ENCODE measurements around the gene CDHR1.
"Not testable (repeated sequence)": the region's sequence is repeated elsewhere in the genome, so short reads cannot be mapped to it uniquely, and the experiment has no call there.

GRCh38 chr10:84180386-84180785 is 14.0 kb upstream of the CDHR1 start:
- not testable (repeated sequence) for TF ChIP-seq YY1 (IDR thresholded peaks at IDR 0.05); GABPA (IDR thresholded peaks at IDR 0.05 in 1 of 2, conservative IDR thresholded peaks at IDR 0.05 in 1 of 2); SP1 (IDR thresholded peaks at IDR 0.05); RAD21 (IDR thresholded peaks at IDR 0.05); REST (IDR thresholded peaks at IDR 0.05); MAX (IDR thresholded peaks at IDR 0.05); JUND (IDR thresholded peaks at IDR 0.05); TAF1 (conservative IDR thresholded peaks at IDR 0.05)
- TF ChIP-seq, protein P1, sequence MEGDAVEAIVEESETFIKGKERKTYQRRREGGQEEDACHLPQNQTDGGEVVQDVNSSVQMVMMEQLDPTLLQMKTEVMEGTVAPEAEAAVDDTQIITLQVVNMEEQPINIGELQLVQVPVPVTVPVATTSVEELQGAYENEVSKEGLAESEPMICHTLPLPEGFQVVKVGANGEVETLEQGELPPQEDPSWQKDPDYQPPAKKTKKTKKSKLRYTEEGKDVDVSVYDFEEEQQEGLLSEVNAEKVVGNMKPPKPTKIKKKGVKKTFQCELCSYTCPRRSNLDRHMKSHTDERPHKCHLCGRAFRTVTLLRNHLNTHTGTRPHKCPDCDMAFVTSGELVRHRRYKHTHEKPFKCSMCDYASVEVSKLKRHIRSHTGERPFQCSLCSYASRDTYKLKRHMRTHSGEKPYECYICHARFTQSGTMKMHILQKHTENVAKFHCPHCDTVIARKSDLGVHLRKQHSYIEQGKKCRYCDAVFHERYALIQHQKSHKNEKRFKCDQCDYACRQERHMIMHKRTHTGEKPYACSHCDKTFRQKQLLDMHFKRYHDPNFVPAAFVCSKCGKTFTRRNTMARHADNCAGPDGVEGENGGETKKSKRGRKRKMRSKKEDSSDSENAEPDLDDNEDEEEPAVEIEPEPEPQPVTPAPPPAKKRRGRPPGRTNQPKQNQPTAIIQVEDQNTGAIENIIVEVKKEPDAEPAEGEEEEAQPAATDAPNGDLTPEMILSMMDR (IDR thresholded peaks at IDR 0.05; ENCODE audit: low read depth, low read length, missing input control): not testable (repeated sequence)
- TF ChIP-seq, protein P2, sequence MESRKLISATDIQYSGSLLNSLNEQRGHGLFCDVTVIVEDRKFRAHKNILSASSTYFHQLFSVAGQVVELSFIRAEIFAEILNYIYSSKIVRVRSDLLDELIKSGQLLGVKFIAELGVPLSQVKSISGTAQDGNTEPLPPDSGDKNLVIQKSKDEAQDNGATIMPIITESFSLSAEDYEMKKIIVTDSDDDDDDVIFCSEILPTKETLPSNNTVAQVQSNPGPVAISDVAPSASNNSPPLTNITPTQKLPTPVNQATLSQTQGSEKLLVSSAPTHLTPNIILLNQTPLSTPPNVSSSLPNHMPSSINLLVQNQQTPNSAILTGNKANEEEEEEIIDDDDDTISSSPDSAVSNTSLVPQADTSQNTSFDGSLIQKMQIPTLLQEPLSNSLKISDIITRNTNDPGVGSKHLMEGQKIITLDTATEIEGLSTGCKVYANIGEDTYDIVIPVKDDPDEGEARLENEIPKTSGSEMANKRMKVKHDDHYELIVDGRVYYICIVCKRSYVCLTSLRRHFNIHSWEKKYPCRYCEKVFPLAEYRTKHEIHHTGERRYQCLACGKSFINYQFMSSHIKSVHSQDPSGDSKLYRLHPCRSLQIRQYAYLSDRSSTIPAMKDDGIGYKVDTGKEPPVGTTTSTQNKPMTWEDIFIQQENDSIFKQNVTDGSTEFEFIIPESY (IDR thresholded peaks at IDR 0.05): not testable (repeated sequence)

Measured in liver (tissue), 3 donors.